Thymus (tissue), 11 donors: ENCODE measurements around the gene GALNT13. TPM values are rescaled to one million over a fixed set of nuclear protein-coding genes. Genes with fewer than 3 reads are reported as not detected.

Experiments
- DNase-seq, 9 donors: peaks; one replicate each; pipeline ENCODE4 v3.0.0-alpha.2; 2013; ENCODE audit warnings: low spot score in 9 of 9, low read depth in 6 of 9, missing footprints in 1 of 9
- H3K27ac ChIP-seq, 2 donors: one replicate each; pipeline ENCODE4 v1.5.1; 2013; ENCODE audit warnings: control low read depth in 1 of 2, low read depth in 1 of 2, low read length in 1 of 2, mild to moderate bottlenecking in 1 of 2, moderate library complexity in 1 of 2
- H3K27me3 ChIP-seq, 2 donors: one replicate each; pipeline ENCODE4 v1.5.1; 2013; ENCODE audit warnings: low read length in 1 of 2; ENCODE audit not compliant: control insufficient read depth in 2 of 2, insufficient read depth in 1 of 2
- H3K36me3 ChIP-seq, 2 donors: one replicate each; pipeline ENCODE4 v1.5.1; 2013; ENCODE audit warnings: low read length in 1 of 2, mild to moderate bottlenecking in 1 of 2, moderate library complexity in 1 of 2; ENCODE audit not compliant: control insufficient read depth in 2 of 2, insufficient read depth in 2 of 2
- H3K4me1 ChIP-seq, 2 donors: one replicate each; pipeline ENCODE4 v1.5.1; 2013; ENCODE audit warnings: low read length in 2 of 2; ENCODE audit not compliant: control insufficient read depth in 2 of 2, insufficient read depth in 2 of 2
- H3K4me3 ChIP-seq, 2 donors: one replicate each; pipeline ENCODE4 v1.5.1; 2013; ENCODE audit warnings: low read length in 2 of 2, control low read depth in 1 of 2, mild to moderate bottlenecking in 1 of 2
- H3K9me3 ChIP-seq, 2 donors: one replicate each; pipeline ENCODE4 v1.5.1; 2013; ENCODE audit warnings: low read length in 1 of 2, mild to moderate bottlenecking in 1 of 2; ENCODE audit not compliant: control insufficient read depth in 2 of 2, insufficient read depth in 1 of 2
- WGBS: extraction: QIAGEN DNeasy Blood & Tissue Kit; methylation state at CpG from one replicate; pipeline ENCODE4 v1.1.7; 2013; 5-methylcytosine and 5-hydroxymethylcytosine counted together
- polyA plus RNA-seq: library from polyadenylated mRNA; stranded (reverse); fragments of 200-250 nt; gene quantifications from one replicate; pipeline ENCODE4 v1.2.3, GENCODE V29; 2013
- total RNA-seq: library from RNA; stranded (reverse); fragments of 120-200 nt; gene quantifications from one replicate; pipeline ENCODE4 v1.2.4, GENCODE V29; 2013
- donor health status: healthy.

GALNT13 gene
- total and polyA plus RNA-seq, 2 donors = 0.05 to 0.28 TPM

- H3K9me3 ChIP-seq = no peaks in the 10 kb centered on the region
- H3K27ac ChIP-seq = no peak overlapping the region
- no peak for DNase-seq
- H3K36me3 ChIP-seq = no peaks in the 10 kb centered on the region
- H3K27me3 ChIP-seq = no peaks in the 10 kb centered on the region
- H3K4me1 ChIP-seq = no peaks in the 10 kb centered on the region
- no peak overlapping the region for H3K4me3 ChIP-seq
- WGBS = 69% methylated on average over 3 of the region's 3 CpGs
These were observed 262.1 kb downstream of the GALNT13 start for GRCh38 chr2:154133823-154134222.

DNA sequence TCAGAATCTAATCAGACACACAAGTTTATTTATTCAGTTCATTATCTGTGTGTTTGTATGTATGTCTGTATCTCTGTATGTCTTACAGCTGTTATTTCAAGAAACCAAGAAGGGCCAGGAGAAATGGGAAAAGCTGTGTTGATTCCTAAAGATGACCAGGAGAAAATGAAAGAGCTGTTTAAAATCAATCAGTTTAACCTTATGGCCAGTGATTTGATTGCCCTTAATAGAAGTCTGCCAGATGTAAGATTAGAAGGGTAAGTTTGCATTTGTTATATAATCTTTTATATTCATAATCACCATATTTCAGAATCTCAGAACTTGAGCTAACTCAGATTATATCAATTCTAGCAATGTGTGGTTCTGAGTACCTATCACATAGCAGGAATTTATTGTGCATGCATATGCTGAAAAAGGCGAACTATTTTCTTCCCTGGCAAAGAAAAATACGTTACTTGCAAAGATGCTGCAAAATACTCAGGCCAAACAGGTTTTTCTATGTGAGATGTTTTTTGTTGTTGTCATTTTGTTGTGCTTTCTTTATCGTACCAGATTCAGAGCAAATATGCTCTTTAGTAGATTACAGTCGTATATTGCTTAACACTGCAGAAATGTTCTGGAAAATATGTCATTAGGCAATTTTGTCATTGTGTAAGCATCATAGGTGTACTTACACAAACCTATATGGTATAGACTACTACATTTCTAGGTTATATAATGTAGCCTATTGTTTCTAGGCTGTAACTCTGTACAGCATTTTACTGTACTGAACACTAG, 268.7 kb downstream of the GALNT13 start:
- 94% methylated on average over 4 of the region's 4 CpGs for WGBS
- no peaks in the 10 kb centered on the region for H3K36me3 ChIP-seq

GRCh38 chr2:154142480-154142879, 270.8 kb downstream of the GALNT13 start:
- no peaks in the 10 kb centered on the region for H3K4me1 ChIP-seq
- no peak overlapping the region for H3K4me3 ChIP-seq
- no peaks in the 10 kb centered on the region for H3K9me3 ChIP-seq
- H3K27me3 ChIP-seq = no peaks in the 10 kb centered on the region
- no peak for DNase-seq
- 89% methylated on average over 2 of the region's 2 CpGs for WGBS
- no peaks in the 10 kb centered on the region for H3K36me3 ChIP-seq
- H3K27ac ChIP-seq = no peak overlapping the region

More for the DNA sequence above, 268.7 kb downstream of the GALNT13 start:
- DNase-seq = no peak
- Histone ChIP-seq H3K27me3 (no peaks in the 10 kb centered on the region), H3K27ac (no peak overlapping the region), H3K4me3 (no peak overlapping the region), H3K9me3 (no peaks in the 10 kb centered on the region), H3K4me1 (no peaks in the 10 kb centered on the region)

DNA sequence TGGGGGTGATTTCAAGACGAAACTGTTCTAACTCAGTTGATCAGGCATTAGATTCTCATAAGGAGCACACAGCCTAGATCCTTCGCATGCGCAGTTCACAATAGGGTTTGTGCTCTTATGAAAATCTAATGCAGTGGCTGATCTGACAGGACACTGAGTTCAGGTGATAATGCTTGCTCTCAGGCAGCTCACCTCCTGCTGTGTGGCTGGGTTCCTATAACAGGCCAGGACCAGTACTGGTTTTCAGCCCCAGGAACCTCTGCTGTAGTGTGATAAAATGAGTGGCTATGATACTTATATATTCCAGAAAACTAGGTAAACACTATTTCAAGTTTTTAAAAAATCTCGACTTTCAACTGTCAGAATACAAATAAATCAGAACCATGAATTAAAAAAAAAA, 271.4 kb downstream of the GALNT13 start:
- Histone ChIP-seq H3K4me1 (no peaks in the 10 kb centered on the region), H3K27me3 (no peaks in the 10 kb centered on the region), H3K36me3 (no peaks in the 10 kb centered on the region), H3K4me3 (no peak overlapping the region), H3K27ac (no peak overlapping the region), H3K9me3 (no peaks in the 10 kb centered on the region)
- WGBS = 92% methylated on average over 4 of the region's 4 CpGs
- no peak for DNase-seq

- no peaks in the 10 kb centered on the region for H3K4me1 ChIP-seq
These were observed 286.4 kb downstream of the GALNT13 start for GRCh38 chr2:154158101-154158500.

GRCh38 chr2:154161286-154161685, 289.6 kb downstream of the GALNT13 start:
- Histone ChIP-seq H3K9me3 (no peaks in the 10 kb centered on the region), H3K27me3 (no peaks in the 10 kb centered on the region), H3K27ac (no peak overlapping the region), H3K36me3 (no peaks in the 10 kb centered on the region), H3K4me3 (no peak overlapping the region), H3K4me1 (no peaks in the 10 kb centered on the region)
- no peak for DNase-seq
- WGBS = 95% methylated on average over 2 of the region's 2 CpGs

More at GRCh38 chr2:154158101-154158500, 286.4 kb downstream of the GALNT13 start:
- peaks cover 0 to 2% of the 10 kb centered on the region in 2 donors for H3K9me3 ChIP-seq
- no peaks in the 10 kb centered on the region for H3K27me3 ChIP-seq
- no peak for DNase-seq
- 65% methylated on average over 2 of the region's 2 CpGs for WGBS
- H3K4me3 ChIP-seq = no peak overlapping the region
- H3K36me3 ChIP-seq = no peaks in the 10 kb centered on the region
- no peak overlapping the region for H3K27ac ChIP-seq

- WGBS = 66% methylated on average over 1 of the region's 1 CpG
- Histone ChIP-seq H3K9me3 (peaks cover 0 to 4% of the 10 kb centered on the region in 2 donors), H3K36me3 (no peaks in the 10 kb centered on the region)
These were observed 298.7 kb downstream of the GALNT13 start for GRCh38 chr2:154170400-154170799.

DNA sequence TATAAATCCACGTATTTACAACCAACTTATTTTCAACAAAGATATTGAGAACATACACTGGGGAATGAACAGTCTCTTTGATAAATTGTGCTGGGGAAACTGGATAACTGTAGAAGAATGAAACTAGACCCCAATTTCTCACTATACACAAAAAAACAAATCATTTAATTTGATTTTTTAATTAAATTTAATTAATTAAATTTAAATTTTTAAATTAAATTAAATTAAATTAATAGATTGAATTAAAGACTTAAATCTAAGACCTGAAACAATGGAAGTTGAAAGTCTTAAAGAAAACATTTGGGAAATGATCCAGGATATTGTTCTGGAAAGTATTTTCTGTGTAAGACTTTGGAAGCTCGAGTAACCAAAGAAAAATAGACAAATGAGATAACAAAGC, 301.4 kb downstream of the GALNT13 start:
- H3K27me3 ChIP-seq = no peaks in the 10 kb centered on the region
- H3K36me3 ChIP-seq = no peaks in the 10 kb centered on the region
- DNase-seq = no peak
- no peaks in the 10 kb centered on the region for H3K9me3 ChIP-seq
- H3K27ac ChIP-seq = no peak overlapping the region
- WGBS = 74% methylated on average over 2 of the region's 2 CpGs
- no peak overlapping the region for H3K4me3 ChIP-seq
- no peaks in the 10 kb centered on the region for H3K4me1 ChIP-seq

More at GRCh38 chr2:154170400-154170799, 298.7 kb downstream of the GALNT13 start:
- H3K4me3 ChIP-seq = no peak overlapping the region
- no peaks in the 10 kb centered on the region for H3K27me3 ChIP-seq
- no peak overlapping the region for H3K27ac ChIP-seq
- no peaks in the 10 kb centered on the region for H3K4me1 ChIP-seq
- no peak for DNase-seq

DNA sequence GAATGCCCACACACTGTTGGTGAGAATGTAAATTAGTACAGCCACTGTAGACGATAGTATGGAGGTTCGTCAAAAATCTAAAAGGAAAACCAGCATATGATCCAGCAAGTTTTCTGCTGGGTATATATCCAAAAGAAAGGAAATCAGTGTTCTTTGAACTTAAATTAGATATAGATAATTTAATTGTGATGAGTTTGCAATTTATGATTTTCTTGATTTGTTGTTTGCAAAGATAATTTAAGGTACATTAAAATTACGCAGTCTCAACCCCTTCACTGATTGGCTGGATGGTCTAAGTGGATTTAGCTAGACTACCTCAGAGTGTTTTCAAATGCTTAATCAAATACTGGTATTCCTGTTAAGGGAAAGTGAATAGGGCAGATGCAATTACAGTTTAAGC, 302.2 kb downstream of the GALNT13 start:
- no peak overlapping the region for H3K4me3 ChIP-seq
- no peaks in the 10 kb centered on the region for H3K4me1 ChIP-seq
- no peaks in the 10 kb centered on the region for H3K9me3 ChIP-seq
- no peaks in the 10 kb centered on the region for H3K27me3 ChIP-seq
- DNase-seq = no peak
- no peaks in the 10 kb centered on the region for H3K36me3 ChIP-seq
- WGBS = 91% methylated on average over 3 of the region's 3 CpGs
- no peak overlapping the region for H3K27ac ChIP-seq
